DND-41 (cell line): Measurements from ENCODE around the gene ACAP1.

Source experiments
- ATAC-seq: fragments of 200-7000 bp; cut with Tn5 transposase; 3 replicates; pipeline ENCODE4 v1.9.1; 2021; ENCODE audit warnings: low read depth; ENCODE audit not compliant: insufficient read depth
- DNase-seq: peaks from one replicate; pipeline ENCODE4 v3.0.0-alpha.2; 2020
- H2AFZ ChIP-seq: 2 replicates; pipeline ENCODE4 v1.6.0; 2012; ENCODE audit warnings: low read depth, low read length
- H3K27ac ChIP-seq: 2 replicates; pipeline ENCODE4 v1.5.1; 2012; ENCODE audit warnings: low read length, inconsistent platforms
- H3K27me3 ChIP-seq: fragments of 200-600 bp; sonication (generic); 2 replicates; pipeline ENCODE4 v1.6.0; 2012; ENCODE audit warnings: low read length, mild to moderate bottlenecking, inconsistent platforms; ENCODE audit not compliant: insufficient read depth, poor library complexity
- H3K36me3 ChIP-seq: 2 replicates; pipeline ENCODE4 v1.5.1; 2012; ENCODE audit warnings: low read length, inconsistent platforms; ENCODE audit not compliant: insufficient read depth
- H3K4me1 ChIP-seq: 2 replicates; pipeline ENCODE4 v1.5.1; 2012; ENCODE audit warnings: mild to moderate bottlenecking, low read length; ENCODE audit not compliant: insufficient read depth
- H3K4me2 ChIP-seq: 2 replicates; pipeline ENCODE4 v1.6.0; 2012; ENCODE audit warnings: mild to moderate bottlenecking, moderate library complexity, low read length, inconsistent platforms; ENCODE audit not compliant: insufficient read depth
- H3K4me3 ChIP-seq, 2 experiments: fragments of 200-600 bp in 1 of 2; shearing (Covaris generic) in 1 of 2; 2 replicates each; pipeline ENCODE4 v1.5.1; 2012 to 2016; ENCODE audit warnings: inconsistent platforms in 2 of 2, low read length in 2 of 2, mild to moderate bottlenecking in 2 of 2, low read depth in 1 of 2, moderate library complexity in 1 of 2
- H3K79me2 ChIP-seq: 2 replicates; pipeline ENCODE4 v1.6.0; 2012; ENCODE audit warnings: low read length, inconsistent platforms; ENCODE audit not compliant: insufficient read depth
- H3K9ac ChIP-seq: 2 replicates; pipeline ENCODE4 v1.6.0; 2012; ENCODE audit warnings: low read depth, mild to moderate bottlenecking, inconsistent platforms, low read length, moderate library complexity
- H3K9me3 ChIP-seq: 2 replicates; pipeline ENCODE4 v1.5.1; 2012; ENCODE audit warnings: low read length, moderate library complexity, mild to moderate bottlenecking, inconsistent platforms; ENCODE audit not compliant: insufficient read depth, severe bottlenecking
- H4K20me1 ChIP-seq: 2 replicates; pipeline ENCODE4 v1.6.0; 2012; ENCODE audit warnings: low read length; ENCODE audit not compliant: insufficient read depth
- CTCF ChIP-seq: IDR thresholded peaks from 2 replicates; pipeline ENCODE4 v1.5.1; 2012; ENCODE audit warnings: borderline replicate concordance, low read length, moderate library complexity, mild to moderate bottlenecking; ENCODE audit not compliant: poor library complexity, severe bottlenecking; ENCODE audit errors: extremely low read depth
- EZH2 ChIP-seq: IDR thresholded peaks from 3 replicates; pipeline ENCODE4 v1.6.1; 2012; ENCODE audit warnings: borderline replicate concordance, low read depth, mild to moderate bottlenecking, moderate library complexity, low read length, inconsistent platforms; ENCODE audit not compliant: severe bottlenecking

The ACAP1 gene

GRCh38 chr17:7346761-7347614, 10.7 kb downstream of the ACAP1 start:
- Histone ChIP-seq H3K27ac (no peak overlapping the region), H3K4me2 (no peak overlapping the region), H3K36me3 (peaks cover 55% of the 10 kb centered on the region), H3K9me3 (no peaks in the 10 kb centered on the region), H3K4me3 (no peak overlapping the region), H3K4me1 (no peaks in the 10 kb centered on the region), H3K27me3 (no peaks in the 10 kb centered on the region), H4K20me1 (0 out of 2 replicates have a peak, but pooled peaks cover 3% of the 10 kb centered on the region), H2AFZ (no peak overlapping the region), H3K79me2 (no peaks in the 10 kb centered on the region), H3K9ac (no peak overlapping the region)
- DNase-seq (no peak), ATAC-seq (no peak)
- TF ChIP-seq CTCF (no peak), EZH2 (no peak)

- H3K27ac ChIP-seq = no peak overlapping the region
- H3K4me1 ChIP-seq = no peaks in the 10 kb centered on the region
- H2AFZ ChIP-seq = no peak overlapping the region
- H4K20me1 ChIP-seq = 0 out of 2 replicates have a peak, but pooled peaks cover 3% of the 10 kb centered on the region
- no peak overlapping the region for H3K4me2 ChIP-seq
- no peaks in the 10 kb centered on the region for H3K27me3 ChIP-seq
- no peak overlapping the region for H3K9ac ChIP-seq
- no peaks in the 10 kb centered on the region for H3K9me3 ChIP-seq
- no peak for DNase-seq
- TF ChIP-seq CTCF = no peak
- no peak for ATAC-seq
- H3K4me3 ChIP-seq = no peak overlapping the region
- H3K36me3 ChIP-seq = peaks cover 50% of the 10 kb centered on the region
- no peaks in the 10 kb centered on the region for H3K79me2 ChIP-seq
These were observed 11.5 kb downstream of the ACAP1 start for GRCh38 chr17:7347630-7348477.

GRCh38 chr17:7348478-7349242, 12.3 kb downstream of the ACAP1 start:
- TF ChIP-seq CTCF (no peak), EZH2 (no peak)
- no peak overlapping the region for H2AFZ ChIP-seq
- no peak overlapping the region for H3K27ac ChIP-seq
- DNase-seq = no peak
- no peak overlapping the region for H3K9ac ChIP-seq
- no peaks in the 10 kb centered on the region for H3K9me3 ChIP-seq
- no peak overlapping the region for H3K4me2 ChIP-seq
- H3K27me3 ChIP-seq = no peaks in the 10 kb centered on the region
- H3K4me1 ChIP-seq = no peaks in the 10 kb centered on the region
- H4K20me1 ChIP-seq = 0 out of 2 replicates have a peak, but pooled peaks cover 3% of the 10 kb centered on the region
- H3K4me3 ChIP-seq = no peak overlapping the region
- no peak for ATAC-seq
- peaks cover 43% of the 10 kb centered on the region for H3K36me3 ChIP-seq
- H3K79me2 ChIP-seq = no peaks in the 10 kb centered on the region
